Neutrophil (primary cell): Measurements from ENCODE around the gene PRKN.

ENCODE experiments used
- H3K27ac ChIP-seq: fragments of 200-600 bp; sonication (generic); 2 replicates; pipeline ENCODE4 v1.5.1; 2016; ENCODE audit warnings: mild to moderate bottlenecking, moderate library complexity
- H3K27me3 ChIP-seq: fragments of 200-600 bp; sonication (generic); 2 replicates; pipeline ENCODE4 v1.6.0; 2016; ENCODE audit warnings: mild to moderate bottlenecking
- H3K36me3 ChIP-seq: fragments of 200-600 bp; sonication (generic); 2 replicates; pipeline ENCODE4 v1.5.1; 2017
- H3K4me1 ChIP-seq, 2 experiments: fragments of 200-600 bp in 1 of 2; sonication (generic) in 1 of 2; 1 replicate in 1 of 2; 2 replicates in 1 of 2; pipeline versions ENCODE4 v1.5.1 to v1.6.1; 2013 to 2016; ENCODE audit warnings: low read depth in 1 of 2, low read length in 1 of 2, mild to moderate bottlenecking in 1 of 2, moderate library complexity in 1 of 2; ENCODE audit not compliant: control insufficient read depth in 1 of 2, insufficient read depth in 1 of 2
- H3K4me3 ChIP-seq, 2 experiments: fragments of 200-600 bp in 1 of 2; sonication (generic) in 1 of 2; 1 replicate in 1 of 2; 2 replicates in 1 of 2; pipeline ENCODE4 v1.5.1; 2013 to 2016; ENCODE audit warnings: low read depth in 1 of 2, low read length in 1 of 2, mild to moderate bottlenecking in 1 of 2, moderate library complexity in 1 of 2
- H3K9me3 ChIP-seq: fragments of 200-600 bp; sonication (generic); 2 replicates; pipeline ENCODE4 v1.5.1; 2016
- TF ChIP-seq, protein P1 (sequence below): fragments of 200-600 bp; sonication (generic); IDR thresholded peaks from 2 replicates; pipeline ENCODE4 v1.5.1; 2016; ENCODE audit warnings: antibody characterized with exemption

The PRKN gene

DNA sequence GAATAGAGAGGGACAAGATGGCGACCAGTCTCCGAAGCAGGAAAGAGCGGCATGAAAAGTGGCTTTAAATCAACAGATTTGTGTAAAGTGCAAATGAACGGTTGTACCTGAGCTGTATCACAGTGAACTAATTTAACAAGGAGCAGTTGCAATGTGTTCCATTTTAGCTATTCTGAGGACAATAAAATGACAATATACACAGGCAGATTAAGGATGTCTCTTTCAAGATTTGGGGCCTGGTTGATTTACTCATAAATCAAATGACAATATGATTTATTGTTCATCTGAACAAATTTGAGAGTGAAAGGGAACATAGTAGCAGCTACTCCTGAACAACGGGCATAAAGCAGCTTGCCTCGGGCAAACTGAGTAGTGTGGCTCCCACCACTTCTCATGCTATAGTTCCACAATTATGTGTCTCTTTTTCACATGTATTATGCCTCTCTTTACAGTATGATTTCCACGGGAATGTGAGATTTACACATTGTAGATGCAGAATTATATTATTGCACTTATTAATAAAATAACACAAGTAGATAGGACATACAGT, 1249.6 kb downstream of the PRKN start:
- Histone ChIP-seq H3K4me1 (no peaks in the 10 kb centered on the region), H3K9me3 (no peaks in the 10 kb centered on the region), H3K36me3 (no peaks in the 10 kb centered on the region), H3K27me3 (no peaks in the 10 kb centered on the region), H3K27ac (no peak overlapping the region), H3K4me3 (no peak overlapping the region)
- TF ChIP-seq, protein P1, sequence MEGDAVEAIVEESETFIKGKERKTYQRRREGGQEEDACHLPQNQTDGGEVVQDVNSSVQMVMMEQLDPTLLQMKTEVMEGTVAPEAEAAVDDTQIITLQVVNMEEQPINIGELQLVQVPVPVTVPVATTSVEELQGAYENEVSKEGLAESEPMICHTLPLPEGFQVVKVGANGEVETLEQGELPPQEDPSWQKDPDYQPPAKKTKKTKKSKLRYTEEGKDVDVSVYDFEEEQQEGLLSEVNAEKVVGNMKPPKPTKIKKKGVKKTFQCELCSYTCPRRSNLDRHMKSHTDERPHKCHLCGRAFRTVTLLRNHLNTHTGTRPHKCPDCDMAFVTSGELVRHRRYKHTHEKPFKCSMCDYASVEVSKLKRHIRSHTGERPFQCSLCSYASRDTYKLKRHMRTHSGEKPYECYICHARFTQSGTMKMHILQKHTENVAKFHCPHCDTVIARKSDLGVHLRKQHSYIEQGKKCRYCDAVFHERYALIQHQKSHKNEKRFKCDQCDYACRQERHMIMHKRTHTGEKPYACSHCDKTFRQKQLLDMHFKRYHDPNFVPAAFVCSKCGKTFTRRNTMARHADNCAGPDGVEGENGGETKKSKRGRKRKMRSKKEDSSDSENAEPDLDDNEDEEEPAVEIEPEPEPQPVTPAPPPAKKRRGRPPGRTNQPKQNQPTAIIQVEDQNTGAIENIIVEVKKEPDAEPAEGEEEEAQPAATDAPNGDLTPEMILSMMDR, result no peak

DNA sequence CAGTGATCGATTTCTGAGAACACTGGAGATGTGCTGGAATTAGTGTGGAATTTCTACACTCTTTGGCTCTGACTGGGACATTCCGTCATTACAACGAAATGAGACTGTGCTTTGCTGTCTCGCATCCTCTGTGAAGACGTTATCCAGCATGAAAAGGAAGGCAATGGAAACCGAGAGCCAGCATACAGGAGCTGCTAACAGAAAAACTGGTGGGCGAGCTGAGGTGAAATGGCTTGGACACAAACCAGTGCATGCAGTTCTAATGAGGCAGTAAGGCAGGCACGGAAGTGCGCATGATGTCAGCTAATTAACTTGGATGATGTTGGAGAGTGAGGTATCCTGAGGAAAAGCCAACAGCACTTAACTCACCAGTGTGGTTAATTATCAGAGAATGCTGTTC, 1250.9 kb downstream of the PRKN start:
- Histone ChIP-seq H3K27me3 (no peaks in the 10 kb centered on the region), H3K9me3 (no peaks in the 10 kb centered on the region), H3K4me3 (no peak overlapping the region), H3K4me1 (no peaks in the 10 kb centered on the region), H3K36me3 (no peaks in the 10 kb centered on the region), H3K27ac (no peak overlapping the region)
- TF ChIP-seq, protein P1, result no peak

DNA sequence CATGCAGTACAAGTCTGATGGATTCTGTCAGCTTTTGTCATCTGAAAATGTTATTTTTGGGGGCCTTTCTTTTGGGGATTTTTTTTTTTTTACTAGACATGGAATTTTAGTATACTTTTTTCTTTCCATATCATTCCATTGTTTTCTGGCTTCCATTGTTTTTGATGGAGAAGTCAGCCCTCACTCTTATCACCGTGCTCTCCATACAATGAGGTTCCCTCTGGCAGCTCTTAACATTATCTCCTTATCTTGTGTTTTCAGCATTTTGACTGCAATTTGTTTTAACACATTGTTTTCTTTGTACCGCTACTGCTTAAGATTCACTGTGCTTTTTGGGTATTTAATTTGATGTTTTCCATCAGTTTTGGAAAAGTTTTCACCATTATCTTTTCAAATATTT, 1262.2 kb downstream of the PRKN start:
- H3K27me3 ChIP-seq, result no peaks in the 10 kb centered on the region
- TF ChIP-seq, protein P1, result no peak

DNA sequence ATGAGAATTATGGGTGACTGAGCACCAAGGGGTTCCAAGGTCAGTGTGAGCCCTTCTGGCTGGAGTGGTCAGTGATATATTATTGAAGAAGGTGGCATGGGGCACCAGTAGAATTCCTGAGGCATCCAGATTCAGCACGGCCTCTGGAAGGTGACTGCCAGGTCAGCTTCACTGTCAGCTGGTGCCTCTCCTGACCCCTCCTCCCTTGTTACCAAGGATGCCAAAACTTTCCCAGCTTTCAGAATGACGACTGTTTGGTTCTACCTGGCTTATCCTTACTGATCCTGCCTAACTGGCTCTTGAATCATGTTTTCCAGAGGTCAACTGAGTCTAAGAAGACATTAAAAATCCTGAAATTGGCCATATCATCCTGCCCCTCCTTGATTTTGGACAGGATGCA, 1264.5 kb downstream of the PRKN start:
- no peaks in the 10 kb centered on the region for H3K36me3 ChIP-seq
- no peaks in the 10 kb centered on the region for H3K4me1 ChIP-seq
- no peaks in the 10 kb centered on the region for H3K9me3 ChIP-seq
- no peaks in the 10 kb centered on the region for H3K27me3 ChIP-seq
- H3K27ac ChIP-seq, result no peak overlapping the region
- no peak overlapping the region for H3K4me3 ChIP-seq
- TF ChIP-seq, protein P1, result no peak

More for the DNA sequence above, 1262.2 kb downstream of the PRKN start:
- Histone ChIP-seq H3K4me3 (no peak overlapping the region), H3K4me1 (no peaks in the 10 kb centered on the region), H3K9me3 (no peaks in the 10 kb centered on the region), H3K36me3 (no peaks in the 10 kb centered on the region), H3K27ac (no peak overlapping the region)

DNA sequence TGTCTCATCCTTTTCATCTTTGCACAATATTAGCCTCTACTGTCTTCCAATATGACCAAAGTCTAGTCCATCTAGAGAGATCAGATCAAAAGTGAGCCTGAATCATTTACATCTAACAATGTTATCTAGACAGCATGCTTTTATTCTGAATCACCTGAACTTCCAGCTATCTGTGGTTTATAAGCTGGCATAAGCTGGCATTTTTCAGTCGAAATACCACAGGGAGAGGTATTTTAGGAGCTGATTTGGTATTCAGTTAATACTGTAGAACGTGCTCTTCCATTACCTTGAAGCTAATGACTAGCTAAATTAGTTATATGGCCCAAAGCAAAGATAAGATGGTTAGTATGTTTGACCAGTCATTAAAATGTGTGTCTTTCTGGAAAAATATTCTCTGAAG, 1265.4 kb downstream of the PRKN start:
- Histone ChIP-seq H3K9me3 (no peaks in the 10 kb centered on the region), H3K4me1 (no peaks in the 10 kb centered on the region), H3K27me3 (no peaks in the 10 kb centered on the region), H3K36me3 (no peaks in the 10 kb centered on the region), H3K27ac (no peak overlapping the region), H3K4me3 (no peak overlapping the region)
- TF ChIP-seq, protein P1, result no peak
